KMS-11 (cell line): Measurements from ENCODE around the gene ATP8A2.
"Not testable (repeated sequence)": the region's sequence is repeated elsewhere in the genome, so short reads cannot be mapped to it uniquely, and the experiment has no call there.

ENCODE experiments used
- H2AFZ ChIP-seq: fragments of 200-600 bp; sonication (generic); 2 replicates; pipeline ENCODE4 v1.6.1; 2016; ENCODE audit warnings: antibody characterized with exemption, mixed run types, low read depth
- H3K27ac ChIP-seq: fragments of 200-600 bp; sonication (generic); 2 replicates; pipeline ENCODE4 v1.6.1; 2016; ENCODE audit warnings: mild to moderate bottlenecking, mixed run types
- H3K27me3 ChIP-seq: fragments of 200-600 bp; sonication (generic); 2 replicates; pipeline ENCODE4 v1.6.1; 2017; ENCODE audit warnings: mild to moderate bottlenecking, low read depth, mixed run types, moderate library complexity; ENCODE audit not compliant: insufficient read depth
- H3K36me3 ChIP-seq: fragments of 200-600 bp; sonication (generic); 2 replicates; pipeline ENCODE4 v1.6.1; 2017; ENCODE audit warnings: mild to moderate bottlenecking, mixed run types; ENCODE audit not compliant: insufficient read depth
- H3K4me1 ChIP-seq: fragments of 200-600 bp; sonication (generic); 2 replicates; pipeline ENCODE4 v1.6.1; 2016; ENCODE audit warnings: mild to moderate bottlenecking, low read depth, mixed run types; ENCODE audit not compliant: poor library complexity, severe bottlenecking
- H3K4me2 ChIP-seq: fragments of 200-600 bp; sonication (generic); 2 replicates; pipeline ENCODE4 v1.7.0; 2016; ENCODE audit warnings: mild to moderate bottlenecking, mixed run types
- H3K4me3 ChIP-seq: fragments of 200-600 bp; sonication (generic); IDR thresholded peaks from 2 replicates; pipeline ENCODE4 v1.6.1; 2017; ENCODE audit warnings: low read depth, low read length, mixed read lengths; ENCODE audit not compliant: insufficient read depth
- H3K79me2 ChIP-seq: fragments of 200-600 bp; sonication (generic); 2 replicates; pipeline ENCODE4 v1.6.1; 2016; ENCODE audit warnings: low read depth, mixed run types; ENCODE audit not compliant: insufficient read depth
- H3K9ac ChIP-seq: fragments of 200-600 bp; sonication (generic); 2 replicates; pipeline ENCODE4 v1.6.1; 2016; ENCODE audit warnings: mild to moderate bottlenecking, mixed run types
- H4K20me1 ChIP-seq: fragments of 200-600 bp; sonication (generic); 2 replicates; pipeline ENCODE4 v1.6.1; 2016; ENCODE audit warnings: mild to moderate bottlenecking, mixed run types; ENCODE audit not compliant: insufficient read depth
- TF ChIP-seq, protein P1 (sequence below): fragments of 200-600 bp; sonication (generic); conservative IDR thresholded peaks from 2 replicates; pipeline ENCODE4 v1.6.1; 2017; ENCODE audit warnings: low read depth, mild to moderate bottlenecking, antibody characterized with exemption, low read length, moderate library complexity, mixed read lengths

ATP8A2 gene

DNA sequence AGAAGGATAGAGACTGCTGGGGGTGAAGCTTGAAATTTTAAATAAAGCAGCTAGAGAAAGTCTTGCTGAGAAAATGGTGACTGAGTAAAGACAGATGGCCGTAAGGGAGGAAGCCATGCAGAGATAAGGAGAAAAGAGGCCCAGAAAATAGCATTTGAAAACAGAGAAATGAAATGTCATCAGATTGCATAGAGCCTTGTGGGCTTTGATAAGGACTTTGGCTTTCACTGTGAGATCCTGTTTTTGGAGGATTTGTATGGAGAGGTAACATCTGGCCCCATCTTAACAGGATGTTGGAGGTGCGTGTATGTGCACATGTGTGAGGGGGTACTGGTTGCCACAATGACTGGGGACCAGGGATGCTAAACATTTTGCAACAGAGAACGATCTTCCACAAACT, 19.5 kb upstream of the ATP8A2 start:
- Histone ChIP-seq H2AFZ (no peak overlapping the region), H3K4me3 (no peak overlapping the region), H3K4me1 (no peaks in the 10 kb centered on the region), H3K27me3 (no peaks in the 10 kb centered on the region), H3K27ac (no peak overlapping the region), H3K36me3 (no peaks in the 10 kb centered on the region), H3K9ac (no peak overlapping the region), H3K79me2 (no peaks in the 10 kb centered on the region), H3K4me2 (no peak overlapping the region), H4K20me1 (no peaks in the 10 kb centered on the region)
- TF ChIP-seq, protein P1, sequence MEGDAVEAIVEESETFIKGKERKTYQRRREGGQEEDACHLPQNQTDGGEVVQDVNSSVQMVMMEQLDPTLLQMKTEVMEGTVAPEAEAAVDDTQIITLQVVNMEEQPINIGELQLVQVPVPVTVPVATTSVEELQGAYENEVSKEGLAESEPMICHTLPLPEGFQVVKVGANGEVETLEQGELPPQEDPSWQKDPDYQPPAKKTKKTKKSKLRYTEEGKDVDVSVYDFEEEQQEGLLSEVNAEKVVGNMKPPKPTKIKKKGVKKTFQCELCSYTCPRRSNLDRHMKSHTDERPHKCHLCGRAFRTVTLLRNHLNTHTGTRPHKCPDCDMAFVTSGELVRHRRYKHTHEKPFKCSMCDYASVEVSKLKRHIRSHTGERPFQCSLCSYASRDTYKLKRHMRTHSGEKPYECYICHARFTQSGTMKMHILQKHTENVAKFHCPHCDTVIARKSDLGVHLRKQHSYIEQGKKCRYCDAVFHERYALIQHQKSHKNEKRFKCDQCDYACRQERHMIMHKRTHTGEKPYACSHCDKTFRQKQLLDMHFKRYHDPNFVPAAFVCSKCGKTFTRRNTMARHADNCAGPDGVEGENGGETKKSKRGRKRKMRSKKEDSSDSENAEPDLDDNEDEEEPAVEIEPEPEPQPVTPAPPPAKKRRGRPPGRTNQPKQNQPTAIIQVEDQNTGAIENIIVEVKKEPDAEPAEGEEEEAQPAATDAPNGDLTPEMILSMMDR: no peak

- Histone ChIP-seq H3K9ac (no peak overlapping the region), H3K79me2 (no peaks in the 10 kb centered on the region), H3K27ac (no peak overlapping the region), H3K27me3 (no peaks in the 10 kb centered on the region), H3K4me1 (no peaks in the 10 kb centered on the region), H4K20me1 (no peaks in the 10 kb centered on the region), H2AFZ (no peak overlapping the region), H3K4me3 (no peak overlapping the region), H3K36me3 (no peaks in the 10 kb centered on the region), H3K4me2 (no peak overlapping the region)
- TF ChIP-seq, protein P1: no peak
Observed at GRCh38 chr13:25352806-25353205, 19.0 kb upstream of the ATP8A2 start.

DNA sequence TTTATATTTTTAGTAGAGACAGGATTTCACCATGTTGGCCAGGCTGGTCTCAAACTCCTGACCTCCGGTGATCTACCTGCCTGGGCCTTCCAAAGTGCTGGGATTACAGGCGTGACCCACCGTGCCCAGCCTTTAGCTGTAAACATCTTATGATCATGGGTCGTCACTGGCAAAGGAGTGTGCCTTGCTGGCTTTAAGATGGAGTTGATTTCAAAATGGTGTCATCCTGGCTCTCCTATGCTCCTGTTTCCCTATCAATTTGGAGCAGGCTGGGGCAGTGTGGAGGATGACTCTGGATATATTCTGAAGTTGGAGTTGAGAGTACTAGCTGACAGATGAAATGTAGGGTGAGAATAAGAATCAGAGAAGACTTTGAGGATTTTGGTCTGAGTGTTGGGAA, 18.4 kb upstream of the ATP8A2 start:
- Histone ChIP-seq H3K4me1 (no peaks in the 10 kb centered on the region), H3K27me3 (no peaks in the 10 kb centered on the region), H3K9ac (no peak overlapping the region), H4K20me1 (no peaks in the 10 kb centered on the region), H3K4me2 (no peak overlapping the region), H3K27ac (no peak overlapping the region), H2AFZ (no peak overlapping the region), H3K79me2 (no peaks in the 10 kb centered on the region), H3K36me3 (no peaks in the 10 kb centered on the region), H3K4me3 (no peak overlapping the region)
- TF ChIP-seq, protein P1: no peak

- H3K79me2 ChIP-seq: no peaks in the 10 kb centered on the region
- no peaks in the 10 kb centered on the region for H3K27me3 ChIP-seq
- H4K20me1 ChIP-seq: no peaks in the 10 kb centered on the region
- no peak overlapping the region for H3K4me3 ChIP-seq
- H3K36me3 ChIP-seq: no peaks in the 10 kb centered on the region
- H3K27ac ChIP-seq: no peak overlapping the region
- H3K4me1 ChIP-seq: no peaks in the 10 kb centered on the region
- TF ChIP-seq, protein P1: no peak
- H3K4me2 ChIP-seq: no peak overlapping the region
- no peak overlapping the region for H2AFZ ChIP-seq
- H3K9ac ChIP-seq: no peak overlapping the region
Observed at GRCh38 chr13:25354377-25354776, 17.4 kb upstream of the ATP8A2 start.

DNA sequence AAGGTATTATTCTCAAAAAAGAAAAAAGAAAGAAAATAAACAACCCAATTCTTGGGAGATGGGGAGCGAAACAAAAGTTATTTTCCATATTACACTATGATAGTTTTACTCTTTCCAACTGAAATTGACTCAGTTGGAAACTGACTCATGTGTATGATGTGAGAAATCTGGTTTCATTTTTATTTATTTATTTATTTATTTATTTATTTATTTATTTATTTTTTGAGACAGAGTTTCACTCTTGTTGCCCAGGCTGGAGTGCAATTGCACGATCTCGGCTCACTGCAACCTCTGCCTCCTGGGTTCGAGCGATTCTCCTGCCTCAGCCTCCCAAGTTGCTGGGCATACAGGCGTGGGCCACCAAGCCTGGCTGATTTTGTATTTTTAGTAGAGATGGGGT, 11.3 kb upstream of the ATP8A2 start:
- not testable (repeated sequence) for H2AFZ ChIP-seq, H3K9ac ChIP-seq

More for the DNA sequence above, 11.3 kb upstream of the ATP8A2 start:
- not testable (repeated sequence) for H3K27ac ChIP-seq, H3K4me1 ChIP-seq, H3K4me2 ChIP-seq, H4K20me1 ChIP-seq, H3K27me3 ChIP-seq, H3K79me2 ChIP-seq, H3K36me3 ChIP-seq, H3K4me3 ChIP-seq
